GM23338 (cell line): ENCODE results near the gene FGGY. TPM values are rescaled to one million over a fixed set of nuclear protein-coding genes. Genes with fewer than 3 reads are reported as not detected.

Experiments used
- ATAC-seq: fragments of 200-7000 bp; cut with Tn5 transposase; 3 replicates; pipeline ENCODE4 v1.9.1; 2020
- DNase-seq: peaks from one replicate; pipeline ENCODE4 v3.0.0-alpha.2; 2015; ENCODE audit warnings: low spot score
- H2AFZ ChIP-seq: fragments of 200-600 bp; sonication (generic); 2 replicates; pipeline ENCODE4 v1.8.0; 2016; ENCODE audit warnings: antibody characterized with exemption, mild to moderate bottlenecking, moderate library complexity
- H3F3A ChIP-seq: fragments of 200-600 bp; sonication (generic); replicated peaks from 2 replicates; pipeline ENCODE4 v1.8.0; 2017; ENCODE audit warnings: antibody characterized with exemption, mixed run types, low read depth
- H3K27ac ChIP-seq: fragments of 200-600 bp; sonication (generic); 2 replicates; pipeline ENCODE4 v1.6.1; 2016; ENCODE audit warnings: low read depth
- H3K27me3 ChIP-seq: fragments of 200-600 bp; sonication (generic); 2 replicates; pipeline ENCODE4 v1.8.0; 2016; ENCODE audit warnings: mild to moderate bottlenecking, mixed run types, moderate library complexity; ENCODE audit not compliant: insufficient read depth
- H3K36me3 ChIP-seq: fragments of 200-600 bp; sonication (generic); 2 replicates; pipeline ENCODE4 v1.8.0; 2016; ENCODE audit warnings: mild to moderate bottlenecking; ENCODE audit not compliant: insufficient read depth
- H3K4me1 ChIP-seq: fragments of 200-600 bp; sonication (generic); 2 replicates; pipeline ENCODE4 v1.8.0; 2016; ENCODE audit warnings: mild to moderate bottlenecking, moderate library complexity; ENCODE audit not compliant: insufficient read depth
- H3K4me2 ChIP-seq: fragments of 200-600 bp; sonication (generic); 2 replicates; pipeline ENCODE4 v1.7.1; 2017; ENCODE audit warnings: mixed run types
- H3K4me3 ChIP-seq: fragments of 200-600 bp; sonication (generic); 2 replicates; pipeline ENCODE4 v1.6.1; 2016; ENCODE audit warnings: mixed run types
- H3K79me2 ChIP-seq: fragments of 200-600 bp; sonication (generic); replicated peaks from 2 replicates; pipeline ENCODE4 v1.8.0; 2017; ENCODE audit warnings: mild to moderate bottlenecking; ENCODE audit not compliant: insufficient read depth
- H3K9me2 ChIP-seq: fragments of 200-600 bp; sonication (generic); 2 replicates; pipeline ENCODE4 v1.8.0; 2017; ENCODE audit not compliant: insufficient read depth
- H4K20me1 ChIP-seq: fragments of 200-600 bp; sonication (generic); replicated peaks from 2 replicates; pipeline ENCODE4 v1.8.0; 2017; ENCODE audit warnings: mild to moderate bottlenecking; ENCODE audit not compliant: insufficient read depth
- H3K27ac Mint-ChIP-seq: 2 replicates; pipeline ENCODE4 v1.8.0; 2020; ENCODE audit warnings: inconsistent platforms, mild to moderate bottlenecking, moderate library complexity, mixed read lengths
- H3K27me3 Mint-ChIP-seq: 3 replicates; pipeline ENCODE4 v1.8.0; 2022; ENCODE audit warnings: low read depth, mild to moderate bottlenecking, moderate library complexity, mixed read lengths, inconsistent platforms; ENCODE audit not compliant: insufficient read depth, poor library complexity
- H3K36me3 Mint-ChIP-seq: 3 replicates; pipeline ENCODE4 v1.8.0; 2021; ENCODE audit warnings: low read depth, mild to moderate bottlenecking, inconsistent platforms, moderate library complexity, mixed read lengths
- H3K4me1 Mint-ChIP-seq: 3 replicates; pipeline ENCODE4 v1.8.0; 2020; ENCODE audit warnings: mild to moderate bottlenecking, inconsistent platforms, mixed read lengths
- H3K4me3 Mint-ChIP-seq: 3 replicates; pipeline ENCODE4 v1.8.0; 2021; ENCODE audit warnings: moderate library complexity, mild to moderate bottlenecking, inconsistent platforms, mixed read lengths
- H3K9me3 Mint-ChIP-seq: 3 replicates; pipeline ENCODE4 v1.8.0; 2020; ENCODE audit warnings: moderate library complexity, mild to moderate bottlenecking, inconsistent platforms, mixed read lengths
- CREB1 ChIP-seq: fragments of 250-450 bp; sonication (Bioruptor Pico); IDR thresholded peaks from 2 replicates; pipeline ENCODE4 v1.5.0; 2020; ENCODE audit warnings: low read depth, mild to moderate bottlenecking, moderate library complexity
- EZH2 ChIP-seq: fragments of 200-600 bp; sonication (generic); IDR thresholded peaks from one replicate; pipeline ENCODE4 v1.8.0; 2017; ENCODE audit warnings: antibody characterized with exemption, mild to moderate bottlenecking, low read depth; ENCODE audit not compliant: unreplicated experiment
- EZH2phosphoT487 ChIP-seq: fragments of 200-600 bp; sonication (generic); IDR thresholded peaks from one replicate; pipeline ENCODE4 v1.8.1; 2018; ENCODE audit warnings: antibody characterized with exemption; ENCODE audit not compliant: unreplicated experiment
- JUNB ChIP-seq: IDR thresholded peaks from one replicate; pipeline ENCODE4 v1.6.1; 2016; ENCODE audit warnings: antibody characterized with exemption; ENCODE audit not compliant: unreplicated experiment
- NANOG ChIP-seq: IDR thresholded peaks from 2 replicates; pipeline ENCODE4 v1.6.1; 2016; ENCODE audit warnings: antibody characterized with exemption, borderline replicate concordance
- STAT1 ChIP-seq: IDR thresholded peaks from one replicate; pipeline ENCODE4 v1.6.1; 2016; ENCODE audit warnings: antibody characterized with exemption; ENCODE audit not compliant: unreplicated experiment
- ZNF114 ChIP-seq: fragments of 250-450 bp; sonication (Bioruptor Pico); IDR thresholded peaks from 2 replicates; pipeline ENCODE4 v1.5.0; 2020; ENCODE audit warnings: mild to moderate bottlenecking, moderate library complexity
- ZNF331 ChIP-seq: fragments of 250-450 bp; sonication (Bioruptor Pico); IDR thresholded peaks from 2 replicates; pipeline ENCODE4 v1.5.0; 2020; ENCODE audit warnings: low read depth, mild to moderate bottlenecking, moderate library complexity
- polyA plus RNA-seq: library from polyadenylated mRNA; unstranded; fragments of >200 nt; fragmentation: Nextera tagmentation; extraction: Ambion mirVana; gene quantifications from 2 replicates; pipeline ENCODE4 v1.2.1, GENCODE V29; 2016
- total RNA-seq: library from RNA; depleted of rRNA; stranded (reverse); fragments of >200 nt; shearing (Covaris generic); gene quantifications from 2 replicates; pipeline ENCODE4 v1.2.3, GENCODE V29; 2014
- TF ChIP-seq, protein P1 (sequence below): fragments of 250-450 bp; sonication (Bioruptor Pico); IDR thresholded peaks from 2 replicates; pipeline ENCODE4 v1.5.0; 2020; ENCODE audit warnings: mild to moderate bottlenecking, moderate library complexity
- TF ChIP-seq, protein P2 (sequence below): IDR thresholded peaks from one replicate; pipeline ENCODE4 v1.6.1; 2018; ENCODE audit warnings: antibody characterized with exemption; ENCODE audit not compliant: unreplicated experiment
- TF ChIP-seq, protein P3 (sequence below): IDR thresholded peaks from 2 replicates; pipeline ENCODE4 v1.6.1; 2016; ENCODE audit warnings: antibody characterized with exemption

The FGGY gene
- total and polyA plus RNA-seq, 2 experiments from 2014 or later: 10.9 to 21.4 TPM

DNA sequence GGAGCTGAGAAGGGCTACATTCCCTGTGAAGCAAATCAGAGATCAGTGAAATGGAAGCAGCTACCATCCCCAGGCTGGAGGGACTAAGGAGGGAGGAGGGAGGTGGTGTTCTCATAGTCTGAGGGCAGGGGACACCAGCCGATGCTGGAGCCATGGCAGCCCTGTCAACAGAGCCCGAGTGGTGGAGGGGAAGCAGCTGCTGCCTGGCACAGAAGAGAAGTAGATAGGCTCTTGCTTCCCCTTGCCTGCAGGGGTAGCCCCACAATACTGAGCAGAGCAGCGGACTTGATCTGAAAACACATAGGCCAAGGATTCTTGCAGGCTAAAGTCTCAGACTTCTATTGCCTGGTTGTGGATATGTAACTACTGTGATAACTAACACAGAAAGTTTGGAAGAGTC lies 255.1 kb downstream of the FGGY start:
- peaks cover 3% of the 10 kb centered on the region; the same call in 1 of the 3 replicates for H3K4me1 Mint-ChIP-seq
- ATAC-seq: peak; percentile 81

DNA sequence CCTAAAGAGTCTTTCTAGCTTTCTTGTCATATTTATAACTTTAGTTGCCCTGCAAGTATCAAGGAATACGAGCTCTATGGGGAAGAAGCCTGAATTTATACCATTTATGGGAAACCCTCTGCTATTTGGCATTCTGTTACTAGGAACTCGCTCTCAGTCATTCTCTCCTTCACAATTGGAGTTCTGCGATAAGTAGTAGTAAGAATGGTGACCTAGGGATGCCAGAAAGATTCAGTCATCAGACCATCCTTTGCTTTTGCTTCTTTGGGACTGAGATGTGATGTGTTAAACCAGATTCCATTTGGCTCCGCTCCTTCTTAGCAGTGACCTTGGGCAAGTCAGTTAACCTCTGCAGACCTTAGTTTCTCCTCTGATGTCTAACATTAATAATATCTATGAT lies 256.5 kb downstream of the FGGY start:
- Mint-ChIP-seq H3K9me3 (peaks cover 9% of the 10 kb centered on the region), H3K4me3 (no peak overlapping the region), H3K36me3 (peaks cover 11% of the 10 kb centered on the region), H3K27me3 (peaks cover 1% of the 10 kb centered on the region), H3K27ac (no peak overlapping the region), H3K4me1 (peaks cover 3% of the 10 kb centered on the region; the same call in 1 of the 3 replicates)
- Histone ChIP-seq H3K27me3 (no peaks in the 10 kb centered on the region), H3K79me2 (no peaks in the 10 kb centered on the region), H3K9me2 (no peaks in the 10 kb centered on the region), H3K4me1 (no peaks in the 10 kb centered on the region), H3K4me2 (no peak overlapping the region), H3K36me3 (0 out of 2 replicates have a peak, but pooled peaks cover 4% of the 10 kb centered on the region), H3K4me3 (no peak overlapping the region), H3F3A (no peaks in the 10 kb centered on the region), H4K20me1 (no peaks in the 10 kb centered on the region), H2AFZ (no peak overlapping the region), H3K27ac (no peak overlapping the region)
- no peak for DNase-seq
- no peak for ATAC-seq
- TF ChIP-seq ZNF114 (CRISPR knock-in tag) (no peak), EZH2phosphoT487 (no peak)
- TF ChIP-seq, protein P1, sequence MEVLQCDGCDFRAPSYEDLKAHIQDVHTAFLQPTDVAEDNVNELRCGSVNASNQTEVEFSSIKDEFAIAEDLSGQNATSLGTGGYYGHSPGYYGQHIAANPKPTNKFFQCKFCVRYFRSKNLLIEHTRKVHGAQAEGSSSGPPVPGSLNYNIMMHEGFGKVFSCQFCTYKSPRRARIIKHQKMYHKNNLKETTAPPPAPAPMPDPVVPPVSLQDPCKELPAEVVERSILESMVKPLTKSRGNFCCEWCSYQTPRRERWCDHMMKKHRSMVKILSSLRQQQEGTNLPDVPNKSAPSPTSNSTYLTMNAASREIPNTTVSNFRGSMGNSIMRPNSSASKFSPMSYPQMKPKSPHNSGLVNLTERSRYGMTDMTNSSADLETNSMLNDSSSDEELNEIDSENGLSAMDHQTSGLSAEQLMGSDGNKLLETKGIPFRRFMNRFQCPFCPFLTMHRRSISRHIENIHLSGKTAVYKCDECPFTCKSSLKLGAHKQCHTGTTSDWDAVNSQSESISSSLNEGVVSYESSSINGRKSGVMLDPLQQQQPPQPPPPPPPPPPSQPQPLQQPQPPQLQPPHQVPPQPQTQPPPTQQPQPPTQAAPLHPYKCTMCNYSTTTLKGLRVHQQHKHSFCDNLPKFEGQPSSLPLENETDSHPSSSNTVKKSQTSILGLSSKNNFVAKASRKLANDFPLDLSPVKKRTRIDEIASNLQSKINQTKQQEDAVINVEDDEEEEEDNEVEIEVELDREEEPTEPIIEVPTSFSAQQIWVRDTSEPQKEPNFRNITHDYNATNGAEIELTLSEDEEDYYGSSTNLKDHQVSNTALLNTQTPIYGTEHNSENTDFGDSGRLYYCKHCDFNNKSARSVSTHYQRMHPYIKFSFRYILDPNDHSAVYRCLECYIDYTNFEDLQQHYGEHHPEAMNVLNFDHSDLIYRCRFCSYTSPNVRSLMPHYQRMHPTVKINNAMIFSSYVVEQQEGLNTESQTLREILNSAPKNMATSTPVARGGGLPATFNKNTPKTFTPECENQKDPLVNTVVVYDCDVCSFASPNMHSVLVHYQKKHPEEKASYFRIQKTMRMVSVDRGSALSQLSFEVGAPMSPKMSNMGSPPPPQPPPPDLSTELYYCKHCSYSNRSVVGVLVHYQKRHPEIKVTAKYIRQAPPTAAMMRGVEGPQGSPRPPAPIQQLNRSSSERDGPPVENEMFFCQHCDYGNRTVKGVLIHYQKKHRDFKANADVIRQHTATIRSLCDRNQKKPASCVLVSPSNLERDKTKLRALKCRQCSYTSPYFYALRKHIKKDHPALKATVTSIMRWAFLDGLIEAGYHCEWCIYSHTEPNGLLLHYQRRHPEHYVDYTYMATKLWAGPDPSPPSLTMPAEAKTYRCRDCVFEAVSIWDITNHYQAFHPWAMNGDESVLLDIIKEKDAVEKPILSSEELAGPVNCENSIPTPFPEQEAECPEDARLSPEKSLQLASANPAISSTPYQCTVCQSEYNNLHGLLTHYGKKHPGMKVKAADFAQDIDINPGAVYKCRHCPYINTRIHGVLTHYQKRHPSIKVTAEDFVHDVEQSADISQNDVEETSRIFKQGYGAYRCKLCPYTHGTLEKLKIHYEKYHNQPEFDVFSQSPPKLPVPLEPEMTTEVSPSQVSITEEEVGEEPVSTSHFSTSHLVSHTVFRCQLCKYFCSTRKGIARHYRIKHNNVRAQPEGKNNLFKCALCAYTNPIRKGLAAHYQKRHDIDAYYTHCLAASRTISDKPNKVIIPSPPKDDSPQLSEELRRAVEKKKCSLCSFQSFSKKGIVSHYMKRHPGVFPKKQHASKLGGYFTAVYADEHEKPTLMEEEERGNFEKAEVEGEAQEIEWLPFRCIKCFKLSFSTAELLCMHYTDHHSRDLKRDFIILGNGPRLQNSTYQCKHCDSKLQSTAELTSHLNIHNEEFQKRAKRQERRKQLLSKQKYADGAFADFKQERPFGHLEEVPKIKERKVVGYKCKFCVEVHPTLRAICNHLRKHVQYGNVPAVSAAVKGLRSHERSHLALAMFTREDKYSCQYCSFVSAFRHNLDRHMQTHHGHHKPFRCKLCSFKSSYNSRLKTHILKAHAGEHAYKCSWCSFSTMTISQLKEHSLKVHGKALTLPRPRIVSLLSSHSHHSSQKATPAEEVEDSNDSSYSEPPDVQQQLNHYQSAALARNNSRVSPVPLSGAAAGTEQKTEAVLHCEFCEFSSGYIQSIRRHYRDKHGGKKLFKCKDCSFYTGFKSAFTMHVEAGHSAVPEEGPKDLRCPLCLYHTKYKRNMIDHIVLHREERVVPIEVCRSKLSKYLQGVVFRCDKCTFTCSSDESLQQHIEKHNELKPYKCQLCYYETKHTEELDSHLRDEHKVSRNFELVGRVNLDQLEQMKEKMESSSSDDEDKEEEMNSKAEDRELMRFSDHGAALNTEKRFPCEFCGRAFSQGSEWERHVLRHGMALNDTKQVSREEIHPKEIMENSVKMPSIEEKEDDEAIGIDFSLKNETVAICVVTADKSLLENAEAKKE: no peak

More for the DNA sequence above, 255.1 kb downstream of the FGGY start:
- Mint-ChIP-seq H3K27ac (peak overlapping the region; percentile 78), H3K9me3 (no peaks in the 10 kb centered on the region), H3K36me3 (no peaks in the 10 kb centered on the region), H3K27me3 (peaks cover 1% of the 10 kb centered on the region), H3K4me3 (no peak overlapping the region)
- peak; percentile 24 for DNase-seq
- Histone ChIP-seq H3K36me3 (no peaks in the 10 kb centered on the region), H3K9me2 (no peaks in the 10 kb centered on the region), H3K4me3 (no peak overlapping the region), H3F3A (no peaks in the 10 kb centered on the region), H4K20me1 (no peaks in the 10 kb centered on the region), H2AFZ (no peak overlapping the region), H3K4me2 (no peak overlapping the region), H3K27me3 (no peaks in the 10 kb centered on the region), H3K79me2 (no peaks in the 10 kb centered on the region), H3K4me1 (no peaks in the 10 kb centered on the region), H3K27ac (no peak overlapping the region)
- no peak for TF ChIP-seq ZNF331 (CRISPR knock-in tag)
- TF ChIP-seq, protein P2, sequence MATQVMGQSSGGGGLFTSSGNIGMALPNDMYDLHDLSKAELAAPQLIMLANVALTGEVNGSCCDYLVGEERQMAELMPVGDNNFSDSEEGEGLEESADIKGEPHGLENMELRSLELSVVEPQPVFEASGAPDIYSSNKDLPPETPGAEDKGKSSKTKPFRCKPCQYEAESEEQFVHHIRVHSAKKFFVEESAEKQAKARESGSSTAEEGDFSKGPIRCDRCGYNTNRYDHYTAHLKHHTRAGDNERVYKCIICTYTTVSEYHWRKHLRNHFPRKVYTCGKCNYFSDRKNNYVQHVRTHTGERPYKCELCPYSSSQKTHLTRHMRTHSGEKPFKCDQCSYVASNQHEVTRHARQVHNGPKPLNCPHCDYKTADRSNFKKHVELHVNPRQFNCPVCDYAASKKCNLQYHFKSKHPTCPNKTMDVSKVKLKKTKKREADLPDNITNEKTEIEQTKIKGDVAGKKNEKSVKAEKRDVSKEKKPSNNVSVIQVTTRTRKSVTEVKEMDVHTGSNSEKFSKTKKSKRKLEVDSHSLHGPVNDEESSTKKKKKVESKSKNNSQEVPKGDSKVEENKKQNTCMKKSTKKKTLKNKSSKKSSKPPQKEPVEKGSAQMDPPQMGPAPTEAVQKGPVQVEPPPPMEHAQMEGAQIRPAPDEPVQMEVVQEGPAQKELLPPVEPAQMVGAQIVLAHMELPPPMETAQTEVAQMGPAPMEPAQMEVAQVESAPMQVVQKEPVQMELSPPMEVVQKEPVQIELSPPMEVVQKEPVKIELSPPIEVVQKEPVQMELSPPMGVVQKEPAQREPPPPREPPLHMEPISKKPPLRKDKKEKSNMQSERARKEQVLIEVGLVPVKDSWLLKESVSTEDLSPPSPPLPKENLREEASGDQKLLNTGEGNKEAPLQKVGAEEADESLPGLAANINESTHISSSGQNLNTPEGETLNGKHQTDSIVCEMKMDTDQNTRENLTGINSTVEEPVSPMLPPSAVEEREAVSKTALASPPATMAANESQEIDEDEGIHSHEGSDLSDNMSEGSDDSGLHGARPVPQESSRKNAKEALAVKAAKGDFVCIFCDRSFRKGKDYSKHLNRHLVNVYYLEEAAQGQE: no peak
- TF ChIP-seq NANOG: no peak
- TF ChIP-seq, protein P3, sequence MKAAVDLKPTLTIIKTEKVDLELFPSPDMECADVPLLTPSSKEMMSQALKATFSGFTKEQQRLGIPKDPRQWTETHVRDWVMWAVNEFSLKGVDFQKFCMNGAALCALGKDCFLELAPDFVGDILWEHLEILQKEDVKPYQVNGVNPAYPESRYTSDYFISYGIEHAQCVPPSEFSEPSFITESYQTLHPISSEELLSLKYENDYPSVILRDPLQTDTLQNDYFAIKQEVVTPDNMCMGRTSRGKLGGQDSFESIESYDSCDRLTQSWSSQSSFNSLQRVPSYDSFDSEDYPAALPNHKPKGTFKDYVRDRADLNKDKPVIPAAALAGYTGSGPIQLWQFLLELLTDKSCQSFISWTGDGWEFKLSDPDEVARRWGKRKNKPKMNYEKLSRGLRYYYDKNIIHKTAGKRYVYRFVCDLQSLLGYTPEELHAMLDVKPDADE: no peak
- no peak for TF ChIP-seq EZH2phosphoT487
- no peak for TF ChIP-seq STAT1
- TF ChIP-seq EZH2: no peak
- no peak for TF ChIP-seq CREB1 (CRISPR knock-in tag)
- TF ChIP-seq JUNB: no peak
